Anterior cingulate cortex (tissue), 58 donors: ENCODE results near the gene CTBP2.
"Not testable (repeated sequence)": the region's sequence is repeated elsewhere in the genome, so short reads cannot be mapped to it uniquely, and the experiment has no call there.

Experiments used
- DNase-seq, 58 donors: peaks; one replicate each; lab custom pipeline; 2025; lab: John Stamatoyannopoulos, UW

CTBP2 gene

DNA sequence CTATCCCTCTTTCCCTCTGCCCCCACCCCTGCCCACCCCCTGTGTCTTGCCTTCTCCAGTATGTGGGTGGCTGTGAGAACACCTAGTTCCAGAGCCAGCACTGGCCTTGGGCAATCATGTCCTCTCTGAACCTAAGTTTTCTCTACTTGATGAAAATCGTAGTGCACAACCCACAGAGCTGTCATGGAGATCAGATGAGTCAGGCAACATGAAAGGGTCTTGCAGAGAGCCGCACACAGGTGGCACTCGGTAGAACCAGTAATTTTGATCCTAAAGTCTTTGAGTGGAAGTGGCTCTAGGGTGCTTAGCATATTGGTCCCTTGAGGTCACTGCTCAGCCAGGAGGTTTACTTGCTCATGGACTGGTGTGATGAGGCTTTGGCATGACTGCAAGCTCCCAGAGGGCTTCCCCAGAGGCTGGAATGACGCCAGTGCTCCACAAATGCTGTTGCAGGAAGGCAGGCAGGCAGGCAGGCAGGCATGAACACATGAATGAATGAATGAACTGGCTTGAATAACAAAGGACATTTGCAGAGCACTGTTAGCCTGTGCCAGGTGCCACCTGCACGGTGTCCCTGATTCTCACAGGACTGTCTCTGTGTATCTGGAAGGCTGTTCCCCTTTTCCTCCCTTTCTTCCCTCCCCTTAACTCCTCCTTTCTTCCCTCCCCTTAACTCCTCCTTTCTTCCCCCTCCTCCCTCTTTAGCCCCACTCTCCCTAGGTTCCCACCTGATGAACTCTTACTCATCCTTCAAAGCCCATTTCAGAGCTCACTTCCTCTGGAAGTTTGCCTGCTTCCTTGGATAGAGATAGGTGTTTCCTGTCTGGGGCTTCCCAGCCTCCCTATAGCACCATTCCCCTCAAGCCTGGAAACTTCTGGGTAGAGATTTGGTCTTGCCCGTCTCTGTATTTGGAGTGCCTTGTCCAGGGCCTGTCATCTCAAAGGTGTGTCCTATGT is 27.2 kb upstream of the CTBP2 start:
- DNase-seq = no peak

GRCh38 chr10:125186431-125187170 is 26.2 kb upstream of the CTBP2 start:
- no peak for DNase-seq

DNA sequence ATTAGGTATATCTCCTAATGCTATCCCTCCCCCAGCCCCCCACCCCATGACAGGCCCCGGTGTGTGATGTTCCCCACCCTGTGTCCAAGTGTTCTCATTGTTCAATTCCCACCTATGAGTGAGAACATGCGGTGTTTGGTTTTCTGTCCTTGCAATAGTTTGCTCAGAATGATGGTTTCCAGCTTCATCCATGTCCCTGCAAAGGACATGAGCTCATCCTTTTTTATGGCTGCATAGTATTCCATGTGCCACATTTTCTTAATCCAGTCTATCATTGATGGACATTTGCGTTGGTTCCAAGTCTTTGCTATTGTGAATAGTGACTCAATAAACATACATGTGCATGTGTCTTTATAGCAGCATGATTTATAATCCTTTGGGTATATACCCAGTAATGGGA is 18.7 kb upstream of the CTBP2 start:
- DNase-seq = not testable (repeated sequence)

DNA sequence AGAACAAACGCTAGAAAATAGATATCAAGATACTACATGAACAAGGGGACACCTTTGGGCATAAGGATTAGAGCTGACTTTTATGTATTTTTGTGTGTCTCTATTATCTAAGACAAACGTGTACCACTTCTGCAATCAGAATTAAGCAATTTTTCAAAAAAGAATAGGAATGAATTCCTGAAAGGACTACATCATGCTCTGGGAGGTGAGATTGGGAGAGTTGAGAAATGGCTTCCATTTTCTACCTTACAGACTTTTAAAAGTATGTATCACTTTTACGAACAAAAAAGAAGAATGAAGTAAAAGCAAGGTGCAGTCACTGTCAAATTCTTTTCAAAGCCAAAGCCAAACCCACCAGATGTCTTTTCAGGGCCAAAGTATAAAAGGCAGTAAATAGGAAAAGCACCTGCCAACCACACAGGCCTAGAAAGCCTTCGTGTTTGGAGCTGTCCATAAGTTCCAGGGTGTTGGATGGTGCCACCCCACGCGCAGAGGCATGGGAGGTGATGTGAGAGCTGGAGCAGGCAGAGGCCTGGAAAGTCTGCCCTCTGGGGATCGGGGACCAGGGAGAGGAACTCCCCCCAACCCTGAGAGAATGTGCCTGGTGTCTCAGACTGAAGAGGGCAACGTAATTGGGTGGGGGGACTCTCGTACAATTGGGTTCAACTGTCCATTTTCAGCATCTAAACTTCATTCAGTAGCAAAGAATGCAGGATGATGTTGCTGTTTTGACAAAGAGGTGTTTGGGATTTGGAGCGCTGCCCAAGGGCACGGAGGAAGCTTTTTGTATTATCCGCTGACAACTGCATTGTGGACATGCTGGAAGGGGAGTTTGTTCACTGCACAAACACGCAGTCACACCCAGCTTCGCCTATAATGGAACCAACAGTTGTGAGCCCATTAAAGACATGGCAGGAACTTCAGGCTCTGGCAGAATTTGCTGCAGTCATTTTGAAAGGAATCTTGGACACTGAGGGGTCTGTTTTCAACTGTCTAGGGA is 17.6 kb upstream of the CTBP2 start:
- no peak for DNase-seq

DNA sequence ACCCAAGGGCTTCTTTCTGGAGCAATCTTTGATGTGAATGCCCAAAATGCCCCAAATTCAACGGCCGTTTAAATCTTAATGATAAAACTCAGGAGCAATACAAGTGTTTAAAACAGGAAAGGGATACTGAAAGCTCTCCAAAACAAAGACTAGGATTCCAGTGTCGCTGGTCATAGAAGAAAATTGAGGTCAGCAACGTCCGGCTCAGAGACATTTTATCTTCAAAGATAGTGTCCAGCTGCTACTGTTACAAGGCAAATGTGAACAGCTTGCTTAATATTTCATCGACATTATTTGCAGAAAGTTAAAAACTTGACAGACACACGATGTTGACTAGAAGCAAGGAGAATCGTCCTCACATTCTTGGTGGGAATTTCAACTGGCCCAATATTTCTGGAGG is 15.4 kb upstream of the CTBP2 start:
- DNase-seq = no peak

- DNase-seq = no peak
Measured at GRCh38 chr10:125174360-125174759, 14.0 kb upstream of the CTBP2 start.

- DNase-seq = no peak
Measured at GRCh38 chr10:125172694-125173093, 12.3 kb upstream of the CTBP2 start.

GRCh38 chr10:125171402-125172306 is 11.3 kb upstream of the CTBP2 start:
- no peak for DNase-seq

DNA sequence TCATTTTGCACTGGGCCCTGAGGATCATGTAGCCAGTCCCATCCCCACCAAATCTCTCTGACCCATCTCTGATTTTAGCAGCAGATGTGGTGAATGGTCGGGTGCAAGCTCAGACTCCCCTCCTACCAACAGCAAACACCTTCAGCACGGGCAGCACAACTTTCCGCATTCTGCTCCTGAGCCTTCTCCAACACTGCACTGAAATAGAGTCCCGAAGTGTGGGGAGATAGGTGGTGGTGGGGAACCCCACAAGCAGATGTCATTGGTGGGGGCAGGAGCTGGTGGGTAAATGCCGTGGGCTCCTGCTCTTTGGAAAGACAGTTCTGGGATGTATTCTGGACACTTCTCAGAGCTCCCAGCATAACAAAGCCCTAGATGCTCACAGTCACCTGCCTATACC is 9.6 kb upstream of the CTBP2 start:
- DNase-seq = no peak

DNA sequence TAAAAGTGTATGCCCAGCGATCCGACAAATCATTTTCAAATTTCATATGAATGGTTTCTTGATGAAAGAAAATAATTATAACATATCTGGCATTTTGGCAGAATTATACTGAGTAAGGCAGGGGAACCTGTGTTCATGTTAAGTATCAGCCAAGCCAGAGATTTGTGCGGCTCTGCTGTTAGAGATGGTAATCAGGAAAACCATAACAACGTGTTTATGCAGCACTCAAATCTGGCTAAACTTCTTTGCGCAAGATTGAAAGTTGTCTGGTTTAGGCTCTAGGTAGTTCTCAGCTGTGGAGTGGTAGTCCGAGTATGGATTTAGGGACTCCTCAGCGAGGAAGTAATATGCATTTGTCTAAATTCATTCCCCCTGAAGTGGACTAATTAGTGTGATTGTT is 8.9 kb upstream of the CTBP2 start:
- no peak for DNase-seq

GRCh38 chr10:125166658-125167057 is 6.3 kb upstream of the CTBP2 start:
- DNase-seq = no peak

DNA sequence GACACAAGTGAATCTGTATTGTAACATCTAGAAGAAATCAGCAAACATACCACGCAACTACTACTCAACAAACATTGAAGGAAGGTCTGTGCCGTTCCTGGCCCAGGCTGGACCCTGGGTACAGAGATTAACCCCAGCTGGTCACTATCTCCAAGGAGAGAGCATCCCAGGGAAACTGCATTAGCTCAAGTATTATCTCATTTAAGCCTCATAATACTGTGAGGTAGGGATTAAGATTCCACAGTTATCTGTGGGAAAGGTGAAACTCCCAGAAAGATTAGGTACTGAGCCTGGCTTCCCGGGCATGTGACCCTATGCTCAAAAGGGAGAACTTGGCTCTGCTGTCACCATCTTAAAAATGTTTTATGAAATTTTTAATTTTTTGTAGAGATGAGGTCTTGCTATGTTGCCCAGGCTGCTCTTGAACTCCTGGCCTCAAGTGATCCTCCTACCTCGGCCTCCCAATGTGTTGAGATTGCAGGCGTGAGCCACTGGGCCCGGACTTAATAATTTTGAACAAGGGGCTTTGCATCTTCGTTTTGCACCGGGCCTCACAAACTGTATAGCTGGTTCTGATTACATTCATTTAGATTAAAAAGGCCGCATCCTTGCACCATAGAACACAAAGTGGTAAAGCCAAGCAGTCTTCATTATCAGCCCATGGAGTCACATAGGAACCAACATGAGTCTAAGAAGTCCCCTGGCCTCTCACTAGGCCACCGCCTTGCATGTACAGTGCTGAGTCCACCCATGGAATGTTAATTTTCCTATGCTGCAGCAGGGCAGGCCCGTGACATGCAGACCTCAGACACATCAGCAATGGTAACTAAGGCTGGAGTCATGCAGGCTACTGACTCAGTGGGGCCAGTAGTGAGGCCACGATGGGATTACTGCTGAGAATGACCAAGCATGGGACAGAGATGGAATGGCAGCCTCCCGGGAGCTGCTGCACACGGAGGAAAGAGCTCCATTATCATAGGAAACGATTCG is 5.5 kb upstream of the CTBP2 start:
- DNase-seq = no peak

- no peak for DNase-seq
Measured at GRCh38 chr10:125164421-125164820, 4.1 kb upstream of the CTBP2 start.

DNA sequence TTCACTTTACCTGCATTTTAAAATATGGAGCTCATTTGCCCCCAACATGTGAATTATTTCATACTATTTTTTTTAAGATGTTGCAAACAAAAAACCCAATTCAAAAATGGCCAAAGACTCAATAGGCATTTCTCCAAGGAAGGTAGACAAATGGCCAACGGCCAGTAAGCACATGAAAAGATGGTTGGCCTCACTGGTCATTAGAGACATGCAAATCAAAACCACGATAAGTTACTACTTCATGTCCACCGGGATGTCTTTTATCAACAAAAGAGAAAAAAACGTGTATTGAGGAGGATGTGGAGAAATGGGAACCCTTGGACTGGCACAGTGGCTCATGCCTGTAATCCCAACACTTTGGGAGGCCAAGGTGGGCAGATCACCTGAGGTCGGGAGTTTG is 3.4 kb upstream of the CTBP2 start:
- no peak for DNase-seq

- DNase-seq = not testable (repeated sequence)
Measured at GRCh38 chr10:125163312-125163711, 2.9 kb upstream of the CTBP2 start.

DNA sequence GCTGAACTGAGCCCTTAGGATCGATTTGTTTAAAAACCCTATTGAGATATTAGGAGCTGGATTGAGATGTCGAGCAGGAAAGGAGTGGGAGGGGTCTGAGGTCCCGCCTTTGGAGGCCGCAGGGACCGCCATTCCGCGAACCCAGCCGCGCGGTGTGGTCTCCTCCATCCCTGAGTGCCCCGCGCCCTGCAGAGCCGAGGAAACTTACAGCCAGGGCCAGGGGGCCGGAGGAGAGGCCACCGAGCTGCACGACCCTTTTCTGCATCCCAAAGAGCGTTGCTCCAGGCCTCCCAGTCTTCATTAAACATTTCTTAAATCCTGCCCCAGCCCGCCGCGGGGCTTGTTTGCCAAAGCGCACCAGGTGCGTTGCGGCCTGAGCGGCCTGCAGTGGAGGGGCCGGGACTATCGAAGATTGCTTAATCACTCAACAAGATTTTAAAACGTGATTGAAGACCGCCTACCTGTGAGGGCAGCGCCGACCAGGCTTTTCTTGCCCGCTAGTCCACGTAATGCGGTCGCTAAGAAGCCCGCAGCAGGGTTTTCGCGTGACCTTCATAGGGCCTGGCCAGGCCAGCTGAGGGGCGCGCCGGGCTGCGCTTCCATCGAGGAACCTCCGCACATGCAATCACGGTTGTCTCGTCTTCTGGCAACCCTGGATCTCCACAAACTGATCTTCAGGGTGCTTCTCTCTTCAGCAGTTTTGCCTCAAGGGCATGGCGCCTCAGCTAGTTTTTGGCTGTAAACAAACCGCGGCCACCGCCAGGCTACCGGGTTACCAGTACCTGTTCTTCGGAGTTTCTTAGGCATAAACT is 2.0 kb upstream of the CTBP2 start:
- DNase-seq = no peak

DNA sequence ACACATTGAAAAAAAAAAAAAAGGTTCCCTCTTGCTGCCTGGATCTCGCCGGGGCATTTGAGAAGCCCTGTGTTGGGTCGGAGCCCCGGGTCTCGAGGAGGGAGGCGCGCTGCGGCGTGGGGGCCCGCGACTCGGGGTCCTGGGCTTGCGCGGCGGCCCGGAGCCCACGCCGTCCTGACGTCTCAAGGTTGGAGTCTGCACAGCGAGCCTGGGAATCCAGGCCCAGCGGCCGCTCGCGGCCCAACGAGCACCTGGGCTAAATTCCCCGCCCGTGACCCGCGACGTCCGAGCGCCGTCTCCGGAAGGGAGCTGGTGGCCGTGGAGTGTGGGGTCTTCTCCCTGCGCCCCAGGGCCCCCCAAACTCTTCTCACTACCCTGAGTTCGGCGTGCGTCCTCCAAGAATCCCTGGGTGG is 1.4 kb upstream of the CTBP2 start:
- DNase-seq = peak in 1 of 58 donors; percentile 54
